Measurements from ENCODE around the gene SLC25A47.

SLC25A47 gene

GRCh38 chr14:100345711-100346110, 22.6 kb downstream of the SLC25A47 start:
- TF ChIP-seq CTCF (IDR thresholded peaks at IDR 0.05; ENCODE audit: low read depth, low read length) = no peak
- DNase-seq (ENCODE audit: extremely low read depth, low read depth) = no peak

- no peak for DNase-seq (ENCODE audit: extremely low read depth, low read depth)
- no peak for TF ChIP-seq CTCF (IDR thresholded peaks at IDR 0.05; ENCODE audit: low read depth, low read length)
Observed at GRCh38 chr14:100346306-100347091, 23.4 kb downstream of the SLC25A47 start.

- no peak for TF ChIP-seq CTCF (IDR thresholded peaks at IDR 0.05; ENCODE audit: low read depth, low read length)
- no peak for DNase-seq (ENCODE audit: extremely low read depth, low read depth)
Observed at GRCh38 chr14:100348253-100348729, 25.2 kb downstream of the SLC25A47 start.

GRCh38 chr14:100348784-100349685, 25.9 kb downstream of the SLC25A47 start:
- no peak for TF ChIP-seq CTCF (IDR thresholded peaks at IDR 0.05; ENCODE audit: low read depth, low read length)
- DNase-seq (ENCODE audit: extremely low read depth, low read depth) = no peak

GRCh38 chr14:100350276-100350926, 27.3 kb downstream of the SLC25A47 start:
- no peak for TF ChIP-seq CTCF (IDR thresholded peaks at IDR 0.05; ENCODE audit: low read depth, low read length)
- DNase-seq (ENCODE audit: extremely low read depth, low read depth) = no peak

- no peak for DNase-seq (ENCODE audit: extremely low read depth, low read depth)
- TF ChIP-seq CTCF (IDR thresholded peaks at IDR 0.05; ENCODE audit: low read depth, low read length) = no peak
Observed at GRCh38 chr14:100350986-100351385, 27.8 kb downstream of the SLC25A47 start.
